CD4-positive, alpha-beta T cell treated with Interleukin-2 at 100 ng/mL for 4 hours (primary cell): Measurements from ENCODE around the gene ZNF324B.
"Not testable (repeated sequence)": the region's sequence is repeated elsewhere in the genome, so short reads cannot be mapped to it uniquely, and the experiment has no call there.

Source experiments
- DNase-seq: peaks from one replicate; pipeline ENCODE4 v3.0.0-alpha.2; 2020; ENCODE audit warnings: low spot score

The ZNF324B gene

DNA sequence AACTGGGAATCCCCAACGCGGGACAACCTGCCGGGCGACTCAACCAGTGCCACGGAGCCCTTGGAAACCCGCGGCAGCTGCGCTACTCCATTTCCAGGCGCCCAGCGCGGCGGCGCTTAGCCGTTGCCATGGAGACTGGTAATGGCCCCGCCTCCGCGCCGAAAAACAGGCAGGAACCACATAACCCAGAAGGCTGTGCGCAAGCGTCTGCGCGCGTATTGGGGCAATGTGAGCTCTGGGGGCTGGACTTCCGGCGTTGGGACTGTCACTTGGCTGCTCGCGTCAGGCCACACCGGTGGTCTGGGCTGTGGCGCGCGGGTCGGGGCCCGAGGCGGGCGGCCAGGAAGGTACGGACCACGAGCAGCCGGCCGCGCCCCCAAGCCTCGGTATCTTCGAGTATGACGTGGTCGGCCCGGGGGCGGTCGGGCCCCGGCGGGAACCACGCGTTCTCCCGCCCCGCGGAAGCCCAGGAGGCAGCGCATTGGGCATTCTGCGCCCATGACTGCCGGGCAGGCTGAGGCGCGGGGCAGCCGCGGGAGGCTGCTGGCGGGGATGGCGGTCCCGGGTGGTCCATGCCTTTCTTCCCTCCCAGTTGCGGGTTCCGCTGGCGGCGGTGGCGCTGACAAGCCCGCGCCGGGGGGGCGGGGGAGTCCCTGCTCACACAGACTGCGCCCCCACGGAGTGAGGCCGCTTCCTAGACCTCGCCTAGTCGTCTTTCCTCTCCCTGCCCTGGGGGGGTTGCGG, at the start of gene ZNF324B:
Gene ZNF324B (plus strand): TSS at position 265 of the 744 bp plus-strand sequence. CDS start 2,080 bp downstream, outside the sequence.
- peak; percentile 97 for DNase-seq

GRCh38 chr19:58401840-58402421, 49.5 kb upstream of the ZNF324B start:
- no peak for DNase-seq

GRCh38 chr19:58403920-58404478, 47.4 kb upstream of the ZNF324B start:
- not testable (repeated sequence) for DNase-seq

- no peak for DNase-seq
Measured at GRCh38 chr19:58406818-58407657, 44.4 kb upstream of the ZNF324B start.

DNA sequence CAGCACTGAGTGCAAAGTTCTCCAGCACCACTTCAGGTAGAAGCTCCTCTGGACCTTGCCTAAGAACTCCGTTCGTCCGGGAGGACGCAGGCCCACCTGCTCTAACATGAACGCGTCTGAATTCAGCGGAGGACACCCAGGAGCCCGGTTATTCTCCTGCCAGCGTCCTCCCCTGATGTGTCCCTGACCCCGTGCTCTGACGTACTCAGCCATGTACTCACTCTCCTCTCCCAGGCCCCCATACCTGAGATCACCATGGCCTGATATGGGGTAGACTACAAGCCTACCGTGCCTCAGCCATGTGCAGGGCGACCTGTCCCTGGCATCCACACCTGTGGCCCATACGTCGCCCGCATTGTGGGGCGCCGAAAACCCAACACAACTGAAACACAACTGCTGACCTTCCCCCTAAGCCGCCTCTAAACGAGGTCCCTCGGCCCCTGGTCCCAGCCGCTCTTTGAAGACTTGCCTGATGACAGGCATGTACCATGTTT, 43.7 kb upstream of the ZNF324B start:
- DNase-seq: no peak

- peak; percentile 95 for DNase-seq
Measured at GRCh38 chr19:58408152-58409009, 43.0 kb upstream of the ZNF324B start, which contains the start of gene ZNF584. Gene ZNF584 (plus strand): TSS chr19:58408649. CDS start chr19:58409148, 499 bp downstream.

DNA sequence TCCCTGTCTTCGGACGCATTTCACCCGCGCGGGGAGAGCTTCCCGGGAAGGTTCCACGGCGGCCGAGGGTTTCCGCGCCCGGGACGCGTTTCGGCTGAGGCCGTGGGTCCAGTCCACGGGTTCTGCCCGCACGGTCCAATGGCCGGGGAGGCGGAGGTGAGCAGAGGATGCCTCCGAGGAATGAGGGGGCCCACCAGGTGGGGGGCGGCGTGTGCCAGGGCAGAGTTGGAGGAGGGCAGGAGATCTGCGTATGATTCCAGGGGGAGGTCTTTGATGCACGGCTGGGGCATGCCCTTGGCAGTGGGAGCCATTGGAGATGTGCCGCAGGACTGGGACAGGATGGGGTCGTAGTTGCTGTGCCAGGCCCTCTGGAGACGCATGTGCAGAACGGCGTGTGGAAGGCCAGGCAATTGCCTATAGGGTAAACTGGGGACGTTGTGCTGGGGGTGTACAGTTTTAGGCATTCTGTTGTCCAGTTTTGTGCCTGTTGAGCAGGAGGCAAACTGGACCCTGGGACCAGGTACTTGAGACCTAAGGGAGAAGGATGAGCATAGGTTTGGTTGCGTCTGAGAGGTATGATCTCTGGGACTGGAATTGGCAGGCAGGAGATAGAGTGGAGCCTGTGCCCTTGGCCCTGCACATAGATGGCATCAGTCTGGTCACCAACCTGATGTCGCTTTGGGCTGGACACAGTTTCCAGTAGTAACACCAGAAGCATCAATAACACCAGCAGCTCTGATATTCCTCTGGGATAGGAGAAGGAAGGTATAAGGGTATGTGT, 42.2 kb upstream of the ZNF324B start:
- no peak for DNase-seq

- DNase-seq: no peak
Measured at GRCh38 chr19:58416604-58417003, 34.8 kb upstream of the ZNF324B start.

GRCh38 chr19:58417071-58417470, 34.4 kb upstream of the ZNF324B start:
- DNase-seq: no peak

- DNase-seq: no peak
Measured at GRCh38 chr19:58428617-58429016, 22.8 kb upstream of the ZNF324B start.

- no peak for DNase-seq
Measured at GRCh38 chr19:58429745-58430144, 21.7 kb upstream of the ZNF324B start.

- DNase-seq: no peak
Measured at GRCh38 chr19:58434217-58434616, 17.2 kb upstream of the ZNF324B start.

GRCh38 chr19:58439576-58440554, 11.6 kb upstream of the ZNF324B start, which contains the start of gene ZNF132:
Gene ZNF132 (minus strand): TSS chr19:58440153. CDS start chr19:58439821, 332 bp downstream.
- DNase-seq: peak; percentile 98

- no peak for DNase-seq
Measured at GRCh38 chr19:58440556-58440955, 10.9 kb upstream of the ZNF324B start.

DNA sequence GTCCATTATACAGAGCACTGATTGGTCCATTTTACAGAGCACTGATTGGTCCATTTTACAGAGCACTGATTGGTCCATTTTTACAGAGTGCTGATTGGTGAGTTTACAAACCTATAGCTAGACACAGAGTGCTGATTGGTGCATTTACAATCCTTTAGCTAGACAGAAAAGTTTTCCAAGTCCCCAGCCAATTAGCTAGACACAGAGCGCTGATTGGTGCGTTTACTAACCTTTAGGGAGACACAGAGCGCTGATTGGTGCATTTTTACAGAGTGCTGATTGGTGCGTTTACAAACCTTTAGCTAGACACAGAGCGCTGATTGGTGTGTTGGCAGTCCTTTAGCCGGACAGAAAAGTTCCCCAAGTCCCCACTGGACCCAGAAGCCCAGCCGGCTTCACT, 8.4 kb upstream of the ZNF324B start:
- DNase-seq: not testable (repeated sequence)

GRCh38 chr19:58448860-58449259, 2.6 kb upstream of the ZNF324B start:
- not testable (repeated sequence) for DNase-seq

GRCh38 chr19:58449980-58450379, 1.4 kb upstream of the ZNF324B start:
- not testable (repeated sequence) for DNase-seq

DNA sequence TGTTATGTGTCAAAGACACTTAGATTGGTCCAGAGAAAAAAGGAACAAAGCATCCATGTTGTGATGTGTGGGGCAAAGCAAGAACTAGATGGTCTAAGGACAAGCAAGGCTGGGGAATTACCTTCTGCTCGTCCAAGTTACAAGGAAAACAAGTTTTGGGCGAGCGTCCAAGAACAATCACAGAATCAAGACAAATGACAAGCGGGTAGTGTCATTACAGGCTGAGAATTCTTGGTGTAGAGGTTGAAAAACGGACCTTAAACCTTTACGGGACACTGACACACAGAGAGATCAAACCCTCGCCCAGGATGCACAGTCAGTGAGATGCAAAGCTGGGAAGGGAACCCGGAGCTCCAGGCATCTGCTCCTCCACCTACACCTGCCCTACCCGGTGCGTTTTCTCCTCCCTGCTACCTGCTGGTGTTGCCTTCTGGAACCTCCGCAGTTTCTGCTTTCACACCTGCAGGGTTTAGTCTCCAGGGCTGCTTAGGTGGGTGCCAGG, 515 bp upstream of the ZNF324B start:
- no peak for DNase-seq

- no peak for DNase-seq
Measured at GRCh38 chr19:58453743-58454142, 2.3 kb downstream of the ZNF324B start.
